GM21423 (cell line): ENCODE data around the gene PITPNM3.
"Not testable (repeated sequence)": the region's sequence is repeated elsewhere in the genome, so short reads cannot be mapped to it uniquely, and the experiment has no call there.

ENCODE experiments used
- ATAC-seq: cut with Tn5 transposase; IDR thresholded peaks from one replicate; pipeline ENCODE4 v1.9.1; 2021; ENCODE audit warnings: mild to moderate bottlenecking, moderate library complexity; ENCODE audit not compliant: unreplicated experiment

Gene PITPNM3

DNA sequence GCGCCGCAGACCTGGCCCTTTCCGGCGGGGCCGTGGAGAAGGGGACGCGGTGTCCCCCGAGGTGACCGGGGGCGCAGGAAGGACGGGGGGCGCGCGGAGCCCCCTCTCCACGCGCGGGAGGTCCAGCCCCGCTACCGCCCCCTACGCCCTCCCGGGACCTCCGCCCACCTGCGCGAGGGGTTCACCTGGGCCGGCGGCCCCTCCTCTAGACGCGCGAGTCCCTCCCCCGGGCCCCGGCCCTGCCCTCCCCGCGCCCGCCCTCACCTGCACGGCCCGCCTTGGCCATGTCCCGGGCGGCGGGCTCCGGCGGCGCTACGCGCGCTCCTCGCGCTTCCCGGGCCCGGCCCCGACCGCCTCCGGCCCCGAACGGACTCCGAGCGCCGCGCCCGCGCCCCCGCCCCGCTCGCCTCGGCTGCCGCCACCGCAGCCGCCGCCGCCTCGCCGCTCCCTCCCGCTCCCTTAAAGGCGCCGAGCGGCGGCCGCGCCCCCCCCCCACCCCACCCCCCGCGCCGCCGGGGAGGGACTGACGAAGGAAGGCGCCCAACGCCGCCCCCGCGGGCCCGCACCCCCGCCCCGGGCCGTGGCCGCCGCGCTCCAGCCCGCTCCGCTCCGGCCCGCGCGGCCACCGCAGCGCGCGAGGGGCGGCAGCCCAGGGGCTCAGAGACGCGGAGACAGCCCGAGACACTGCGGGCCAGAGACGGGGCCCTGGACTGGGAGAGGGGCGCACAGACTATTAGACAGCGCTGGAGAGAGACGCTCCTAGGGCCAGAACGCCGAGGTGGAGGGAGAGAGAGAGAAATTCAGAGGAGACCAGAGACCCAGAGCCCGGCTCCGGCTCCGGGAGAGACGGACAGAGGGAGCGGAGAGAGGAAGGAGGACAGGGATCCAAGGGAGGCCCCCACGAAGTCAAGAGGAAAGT is at the start of gene PITPNM3:
Gene PITPNM3 (minus strand): TSS at position 435 of the 919 bp plus-strand sequence. CDS start 149 bp downstream, at position 286.
- no peak for ATAC-seq

DNA sequence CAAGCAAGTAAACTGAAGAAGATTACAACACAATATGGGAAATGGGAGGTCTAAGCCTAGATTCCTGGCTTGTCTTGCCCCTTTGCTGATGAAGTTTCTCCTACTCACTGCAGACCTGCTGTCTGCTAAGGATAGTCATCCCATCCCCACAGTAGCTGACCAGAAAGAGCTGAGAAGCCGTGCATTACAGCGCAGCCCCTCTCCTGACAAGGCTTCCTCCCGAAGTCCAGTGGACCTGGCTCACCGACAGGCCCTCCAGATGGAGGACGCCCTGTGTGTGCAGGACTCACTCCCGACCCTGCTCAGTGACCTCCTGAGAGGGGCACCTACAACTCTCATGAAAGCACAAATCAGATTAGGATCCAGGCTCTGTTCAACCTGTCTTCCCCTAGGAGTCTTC is 48.8 kb upstream of the PITPNM3 start:
- ATAC-seq: no peak

DNA sequence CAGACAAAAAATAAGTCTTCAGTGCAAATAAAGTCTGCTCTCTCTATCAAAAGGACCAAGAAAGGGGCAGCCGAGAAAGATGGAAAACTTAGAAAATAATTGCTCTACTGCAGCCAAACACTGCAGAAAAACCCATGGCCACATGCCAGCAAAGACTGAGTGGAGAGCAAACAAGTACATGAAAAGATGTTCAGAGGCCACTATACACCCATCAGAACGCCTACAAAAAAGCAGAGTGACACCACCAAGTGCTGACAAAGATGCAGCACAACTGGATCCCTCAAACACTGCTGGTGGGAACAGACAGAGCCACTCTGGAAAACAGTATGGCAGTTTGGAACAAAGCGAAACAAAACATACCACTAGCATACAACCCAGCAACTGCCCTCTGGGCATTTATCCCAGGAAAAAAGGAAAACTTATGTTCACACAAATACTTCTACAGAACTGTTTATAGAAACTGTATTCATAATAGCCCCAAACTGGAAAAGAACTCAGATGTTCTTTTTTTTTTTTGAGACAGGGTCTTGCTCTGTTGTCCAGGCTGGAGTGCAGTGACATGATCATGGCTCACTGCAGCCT is 47.5 kb upstream of the PITPNM3 start:
- no peak for ATAC-seq

DNA sequence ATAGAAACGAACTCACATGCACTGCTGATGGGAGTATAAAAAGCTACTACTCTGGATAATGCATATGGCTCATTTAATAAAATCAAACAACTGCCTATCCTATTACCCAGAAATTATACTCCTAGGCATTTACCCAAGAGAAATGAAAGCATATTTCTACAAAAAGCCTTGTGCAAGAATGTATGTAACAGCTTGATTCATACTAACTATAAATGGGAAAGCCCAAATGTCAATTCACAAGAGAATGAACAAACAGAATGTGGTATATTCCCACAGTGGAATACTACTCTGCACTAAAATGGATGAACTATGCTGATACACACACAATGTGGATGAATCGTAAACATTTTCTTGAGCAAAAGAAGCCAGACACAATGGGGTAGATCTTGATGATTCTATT is 45.8 kb upstream of the PITPNM3 start:
- no peak for ATAC-seq

DNA sequence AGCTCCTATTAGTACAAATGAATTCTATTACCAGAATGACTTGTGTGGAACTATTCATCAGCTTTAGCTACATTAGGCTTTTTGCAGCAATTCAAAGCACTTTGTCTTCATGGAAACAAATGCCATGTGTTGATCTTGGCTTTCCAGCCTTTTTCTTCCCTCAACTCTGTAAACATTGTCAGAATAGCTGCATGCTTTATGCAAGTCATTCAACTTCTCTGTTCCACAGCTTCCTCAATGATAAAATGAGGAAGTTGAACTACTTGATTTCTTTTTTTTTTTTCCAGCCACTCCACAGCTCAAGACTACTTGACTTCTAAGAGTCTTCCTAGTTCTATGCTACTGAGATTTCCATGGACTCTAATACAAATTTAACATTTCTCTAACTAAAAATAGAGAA is 43.0 kb upstream of the PITPNM3 start:
- no peak for ATAC-seq

DNA sequence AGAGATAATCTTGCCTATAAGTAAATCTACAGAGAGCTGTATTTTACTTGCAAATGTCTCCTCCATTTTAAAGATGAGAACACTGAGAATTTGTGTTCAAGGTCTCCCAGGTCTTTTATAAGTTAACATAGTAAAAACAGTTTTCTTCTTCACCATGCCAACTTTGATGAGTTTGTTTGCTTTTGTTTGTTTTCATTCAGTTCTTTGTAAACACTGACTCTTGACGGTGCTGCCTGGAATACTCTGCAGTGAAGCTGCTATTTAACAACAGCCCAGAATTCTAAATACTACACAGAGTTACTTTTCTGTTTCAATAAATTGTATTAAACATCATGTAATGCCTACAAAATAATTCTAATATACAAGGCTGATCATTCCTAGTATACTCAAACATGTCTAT is 41.4 kb upstream of the PITPNM3 start:
- no peak for ATAC-seq

DNA sequence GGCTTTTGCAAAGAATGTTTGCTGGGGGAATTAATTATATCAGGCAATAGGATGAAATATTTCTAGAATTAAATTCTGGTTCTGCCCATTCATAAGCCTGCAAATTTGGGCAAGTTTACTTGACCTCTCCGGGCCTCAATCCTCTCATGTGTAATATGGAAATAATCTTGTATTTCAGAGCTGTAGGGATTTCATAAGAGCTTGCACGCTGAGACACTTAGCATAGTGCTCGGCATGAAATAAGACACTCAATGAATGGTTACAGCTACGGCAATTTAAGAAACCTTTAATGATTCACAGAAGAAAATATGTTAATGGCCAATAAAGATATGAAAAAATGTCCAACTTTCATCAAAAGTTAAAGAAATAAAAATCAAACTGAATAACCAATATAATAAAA is 40.6 kb upstream of the PITPNM3 start:
- no peak for ATAC-seq

DNA sequence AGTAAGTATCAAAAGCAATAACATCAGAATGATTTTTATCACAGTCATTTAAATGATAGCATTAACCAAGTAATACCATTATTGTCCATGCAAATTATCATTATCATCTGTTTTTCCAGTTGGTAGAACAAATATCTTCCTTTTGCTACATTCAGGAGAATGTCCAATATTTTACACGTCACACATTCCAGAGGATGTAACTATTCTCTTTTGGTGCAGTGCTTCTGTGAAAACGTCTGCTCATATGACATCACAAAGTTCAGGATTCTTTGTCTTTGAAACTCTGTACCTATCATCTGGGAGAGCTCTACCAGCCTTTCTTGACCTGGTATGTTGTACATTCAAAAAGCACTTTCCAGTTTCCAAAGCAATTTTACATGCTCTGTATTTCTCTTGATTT is 40.2 kb upstream of the PITPNM3 start:
- ATAC-seq: no peak

DNA sequence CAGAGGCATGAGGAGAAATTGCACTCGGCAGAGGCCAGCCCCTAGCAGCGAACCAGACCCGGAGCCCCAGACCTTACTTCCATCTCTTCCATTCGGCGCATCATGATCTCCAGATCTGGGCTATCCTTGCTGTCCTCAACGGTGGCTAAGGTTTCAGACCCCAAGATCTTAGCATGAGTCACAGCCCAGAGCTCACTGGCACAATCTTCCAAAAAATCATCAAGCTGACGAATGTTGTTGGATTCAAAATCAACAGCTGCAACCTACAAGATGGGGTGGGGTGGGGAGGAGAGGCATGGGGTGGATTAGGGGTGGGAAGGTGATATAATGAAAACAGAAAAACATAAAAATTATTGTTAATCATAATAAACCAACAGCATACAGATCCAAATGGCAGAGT is 39.7 kb upstream of the PITPNM3 start:
- ATAC-seq: no peak

DNA sequence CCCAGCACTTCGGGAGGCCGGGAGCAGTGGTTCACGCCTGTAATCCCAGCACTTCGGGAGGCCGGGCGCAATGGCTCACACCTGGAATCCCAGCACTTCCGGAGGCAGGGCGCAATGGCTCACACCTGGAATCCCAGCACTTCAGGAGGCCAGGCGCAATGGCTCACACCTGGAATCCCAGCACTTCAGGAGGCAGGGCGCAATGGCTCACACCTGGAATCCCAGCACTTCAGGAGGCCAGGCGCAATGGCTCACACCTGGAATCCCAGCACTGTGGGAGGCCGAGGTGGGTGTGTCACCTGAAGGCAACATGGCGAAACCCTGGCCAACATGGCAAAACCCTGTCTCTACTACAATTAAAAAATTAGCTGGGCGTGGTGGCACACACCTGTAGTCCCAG is 37.0 kb upstream of the PITPNM3 start:
- ATAC-seq: not testable (repeated sequence)

DNA sequence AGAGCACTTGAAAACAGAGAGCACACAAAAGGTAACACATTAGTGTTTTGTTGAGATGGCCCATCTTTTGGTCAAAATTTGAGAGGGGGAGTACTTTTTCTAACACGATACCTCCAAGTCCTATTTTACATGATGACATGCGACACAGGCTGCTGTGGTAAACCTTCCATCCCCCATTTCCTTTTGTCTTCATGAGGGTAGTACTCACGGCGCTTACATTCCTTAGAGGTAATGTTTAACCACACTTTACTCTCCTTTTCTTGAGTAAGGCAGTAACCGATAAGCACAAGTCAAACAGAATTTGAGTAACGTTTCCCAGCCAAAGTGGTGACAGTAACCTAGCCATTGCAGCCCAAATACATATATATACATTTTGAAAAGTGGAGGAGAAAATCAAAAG is 35.8 kb upstream of the PITPNM3 start:
- ATAC-seq: no peak

DNA sequence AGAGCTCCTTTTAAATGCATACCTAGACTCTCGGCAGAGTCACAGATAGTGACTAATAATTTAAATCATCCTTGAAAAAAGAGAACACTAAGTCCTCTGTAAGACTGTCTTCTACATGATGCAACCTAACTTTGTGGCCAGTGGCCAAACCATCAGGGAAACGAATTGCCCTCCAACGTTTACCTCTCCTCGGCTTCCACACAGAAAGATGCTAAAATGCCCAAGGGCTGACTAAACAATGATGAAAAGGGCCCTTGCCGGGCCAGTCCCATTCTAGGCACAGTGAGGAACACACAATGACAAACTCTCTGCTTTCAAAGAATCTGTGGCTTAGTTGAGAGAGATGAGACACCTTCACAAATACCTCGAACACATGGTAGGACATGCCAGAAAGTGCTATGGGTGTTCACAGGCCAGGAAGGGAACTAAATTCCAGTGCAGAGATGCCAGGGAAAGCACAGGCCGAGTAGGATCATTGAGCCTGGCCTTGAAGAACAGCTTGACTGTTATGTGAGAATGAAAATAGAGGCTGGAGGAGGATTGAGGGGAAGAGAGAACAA is 35.3 kb upstream of the PITPNM3 start:
- ATAC-seq: no peak

DNA sequence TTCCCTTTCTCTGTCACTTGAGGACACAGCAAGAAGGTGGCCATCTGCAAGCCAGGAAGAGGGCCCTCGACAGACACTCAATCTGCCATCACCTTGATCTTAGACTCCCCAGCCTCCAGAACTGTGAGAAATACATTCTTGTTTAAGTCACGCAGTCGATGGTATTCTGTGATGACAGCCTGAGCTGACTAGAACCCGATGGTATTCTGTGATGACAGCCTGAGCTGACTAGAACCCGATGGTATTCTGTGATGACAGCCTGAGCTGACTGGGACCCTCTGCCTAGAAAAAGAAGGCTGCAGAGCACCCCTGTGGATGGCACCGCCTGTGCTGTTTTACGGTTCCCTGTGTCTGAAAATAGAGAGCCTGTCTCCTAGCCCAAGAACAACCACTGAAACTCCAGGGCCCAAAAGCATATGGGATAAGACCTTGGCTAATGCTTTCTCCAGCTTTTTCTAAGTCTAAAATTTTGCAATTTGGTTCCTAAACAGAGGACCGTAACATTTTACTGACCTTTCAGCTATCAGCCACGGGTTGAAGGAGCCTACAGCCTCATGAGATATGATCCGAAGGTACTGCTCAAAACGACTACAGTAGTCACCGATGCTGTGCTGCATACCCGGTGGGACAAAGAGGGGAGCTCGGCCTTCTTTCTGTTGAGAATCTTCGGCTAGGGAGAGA is 33.1 kb upstream of the PITPNM3 start:
- no peak for ATAC-seq

DNA sequence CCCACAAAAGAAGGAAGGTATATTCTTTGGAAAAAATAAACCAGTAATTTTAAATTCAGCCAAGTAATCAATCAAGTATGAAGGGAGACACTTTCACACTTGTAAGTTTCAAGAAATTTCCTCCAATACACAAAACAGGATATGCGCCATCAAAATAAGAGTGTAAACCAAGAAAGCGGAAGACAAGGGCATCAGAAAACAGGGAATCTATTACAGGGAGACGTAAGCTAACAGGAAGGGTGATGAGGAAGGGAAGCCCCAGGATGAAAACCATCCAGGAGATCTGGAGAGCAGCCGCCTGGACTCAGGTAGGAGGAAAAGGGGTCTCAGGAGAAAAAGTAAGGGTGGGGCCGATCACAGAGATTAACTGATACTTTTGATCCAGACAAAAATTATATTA is 31.8 kb upstream of the PITPNM3 start:
- ATAC-seq: no peak

DNA sequence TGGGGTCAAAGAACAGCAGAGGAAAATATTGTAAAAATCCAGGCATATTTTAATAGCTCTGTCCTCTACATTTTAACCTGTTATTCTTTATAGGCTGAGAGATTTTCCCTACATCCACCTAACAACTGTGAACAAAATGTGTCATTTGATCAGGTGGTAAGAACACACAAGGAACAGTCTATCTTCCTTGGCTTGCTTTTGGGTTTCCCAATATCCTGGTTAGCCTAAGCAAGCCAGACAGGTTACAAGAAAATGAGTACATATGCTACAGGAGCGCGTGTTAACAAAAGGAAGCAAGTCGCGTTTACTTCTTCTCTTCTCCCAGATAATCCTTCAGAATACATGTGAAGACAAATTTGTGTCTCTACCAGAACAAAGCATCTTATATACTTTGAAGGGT is 31.0 kb upstream of the PITPNM3 start:
- ATAC-seq: no peak

DNA sequence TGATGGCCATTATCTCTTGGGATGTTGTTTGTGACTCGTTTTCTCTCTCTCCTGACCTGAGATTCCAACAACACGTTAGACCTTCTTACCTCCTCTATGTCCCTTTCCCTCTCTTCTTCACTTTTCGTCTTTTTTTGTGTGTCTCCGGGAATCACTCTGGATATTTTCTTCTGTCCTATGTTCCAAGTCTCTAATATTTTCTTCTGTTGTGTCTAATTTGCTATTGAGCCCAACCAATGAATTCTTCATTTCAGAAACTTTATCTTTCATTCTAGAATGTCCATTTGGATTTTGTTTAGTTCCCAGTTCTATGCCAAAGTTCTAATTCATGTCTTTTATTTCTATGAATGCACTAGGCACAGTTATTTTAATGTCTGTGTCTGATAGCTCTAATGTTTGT is 27.1 kb upstream of the PITPNM3 start:
- no peak for ATAC-seq

DNA sequence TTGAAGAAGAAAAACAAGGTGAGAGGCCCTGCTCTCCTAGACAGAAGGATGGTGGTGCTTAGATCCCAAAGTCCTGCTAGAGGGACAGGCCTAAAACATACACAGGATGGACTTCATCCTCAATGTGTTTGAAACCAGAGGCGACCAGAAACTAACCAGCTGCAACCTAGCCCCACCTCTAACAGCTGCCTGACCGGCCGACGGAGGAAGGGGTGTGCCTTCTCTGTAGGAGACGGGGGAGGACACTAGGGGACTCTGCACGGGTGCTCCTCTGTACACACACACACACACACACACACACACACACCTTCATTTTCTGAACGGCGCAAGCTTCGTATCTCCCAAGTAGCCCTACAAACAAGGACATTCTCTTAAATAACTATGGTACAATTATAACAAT is 24.3 kb upstream of the PITPNM3 start:
- no peak for ATAC-seq

DNA sequence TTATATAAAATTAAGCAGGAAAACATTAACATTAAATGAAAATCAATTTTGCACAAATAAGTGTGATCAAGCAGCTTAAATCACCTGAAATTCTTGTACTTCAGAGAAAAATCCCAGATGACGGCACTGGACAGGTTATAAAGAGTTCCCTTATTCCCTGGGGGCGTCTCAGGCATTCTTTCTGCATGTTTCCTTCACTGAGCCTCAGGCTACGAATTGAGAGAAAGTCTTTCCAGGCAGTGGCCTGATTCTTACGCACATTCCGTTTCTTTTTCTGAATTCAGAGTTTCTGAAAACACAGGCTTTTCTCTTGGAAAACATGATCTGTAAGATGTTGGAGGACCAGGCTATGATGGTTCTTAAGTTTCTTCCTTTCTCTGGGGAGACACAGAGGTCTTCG is 22.1 kb upstream of the PITPNM3 start:
- ATAC-seq: no peak

DNA sequence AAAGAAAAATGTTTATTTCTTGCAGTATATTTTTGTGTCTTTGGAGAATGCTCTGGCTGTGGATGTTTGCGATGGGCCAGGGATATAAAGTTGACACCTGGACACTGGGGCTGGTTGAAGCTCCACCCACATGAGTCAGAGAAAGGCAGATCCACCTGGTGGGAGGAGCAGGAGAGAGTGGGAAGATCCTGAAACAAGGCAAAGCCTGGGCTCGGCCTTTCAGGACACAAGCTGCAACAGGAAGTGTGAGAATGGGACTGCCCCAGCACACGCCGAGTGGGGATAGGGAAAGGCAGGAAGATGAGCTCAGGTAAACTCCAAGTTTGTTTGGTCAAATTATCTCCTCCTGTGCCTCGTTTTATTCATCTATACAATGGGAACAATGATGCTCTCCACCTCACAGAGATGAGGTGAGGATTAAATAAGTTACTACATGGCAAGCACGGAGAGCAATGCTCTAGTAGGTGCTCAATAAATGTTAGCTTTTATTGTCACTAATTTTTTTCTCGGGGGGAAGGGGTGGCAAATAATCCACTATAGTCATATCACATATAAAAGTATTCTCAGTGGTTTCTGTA is 21.4 kb upstream of the PITPNM3 start:
- no peak for ATAC-seq

DNA sequence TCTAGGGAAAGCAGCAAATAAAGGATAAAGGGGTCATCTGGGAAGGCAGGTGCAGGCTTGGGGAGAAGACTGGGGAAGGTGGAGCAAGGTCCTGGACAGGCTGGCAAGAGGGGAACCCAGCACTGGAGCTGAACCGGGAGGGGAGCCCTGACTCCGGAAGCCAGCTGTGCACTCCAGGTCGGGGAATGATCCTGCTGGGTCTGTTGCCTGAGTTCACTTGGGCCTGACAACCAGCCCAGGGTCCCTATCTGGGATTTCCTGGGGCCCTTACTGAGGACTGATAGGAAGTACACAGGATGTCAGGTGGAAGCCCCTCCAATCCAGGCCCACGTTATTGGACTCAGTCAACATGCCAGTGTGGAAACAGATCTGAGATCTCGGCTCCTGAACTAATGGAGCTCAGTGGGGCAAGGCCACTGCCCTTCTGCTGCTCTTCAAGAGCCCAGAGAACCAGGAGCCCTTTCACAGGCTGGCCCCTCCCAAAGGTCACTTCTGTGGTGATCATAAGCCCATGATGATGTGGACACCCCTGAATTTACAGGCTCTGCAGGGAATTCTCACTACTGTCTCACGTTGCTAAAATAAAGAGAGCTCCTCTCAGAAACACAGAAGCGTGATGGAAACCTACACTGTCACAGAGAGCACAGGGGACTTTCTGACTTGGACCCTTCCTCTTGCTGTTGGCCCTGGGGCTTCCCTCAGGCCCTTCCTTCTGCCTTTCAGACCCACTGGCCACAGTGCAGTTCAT is 19.9 kb upstream of the PITPNM3 start:
- ATAC-seq: no peak

DNA sequence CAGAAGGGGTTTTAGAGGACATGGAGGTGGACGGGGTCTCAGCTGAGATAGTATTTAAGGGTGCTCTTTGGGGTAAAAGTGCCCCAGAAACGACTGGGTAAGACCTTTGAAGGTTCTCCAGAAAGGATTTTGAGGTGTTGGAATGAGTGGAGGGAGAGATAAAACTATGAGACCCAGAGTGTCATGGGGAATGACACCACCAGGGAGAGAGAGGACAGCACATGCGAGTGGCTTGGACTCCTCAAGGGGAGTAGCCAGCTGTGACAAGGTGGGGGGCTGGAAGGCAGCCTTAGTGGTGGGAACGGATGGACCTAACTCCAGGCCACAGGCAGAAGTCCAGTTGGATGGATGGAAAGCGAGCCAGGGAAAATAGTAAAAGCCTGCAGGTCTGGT is 19.2 kb upstream of the PITPNM3 start:
- no peak for ATAC-seq
